ENCODE results near the gene APOLD1.
"Not testable (repeated sequence)": the region's sequence is repeated elsewhere in the genome, so short reads cannot be mapped to it uniquely, and the experiment has no call there.

Gene APOLD1

GRCh38 chr12:12784911-12785814, at the start of gene APOLD1:
Gene APOLD1, plus strand, starts transcription at chr12:12785659. Its CDS starts 33 bp downstream, at chr12:12785692.
- DNase-seq (ENCODE audit: low read depth, low spot score), result no peak

- peak; percentile 83 for DNase-seq (ENCODE audit: low read depth, low spot score)
Measured at GRCh38 chr12:12736759-12737676, 48.4 kb upstream of the APOLD1 start.

- not testable (repeated sequence) for DNase-seq (ENCODE audit: low read depth, low spot score)
Measured at GRCh38 chr12:12738152-12738551, 47.3 kb upstream of the APOLD1 start.

DNA sequence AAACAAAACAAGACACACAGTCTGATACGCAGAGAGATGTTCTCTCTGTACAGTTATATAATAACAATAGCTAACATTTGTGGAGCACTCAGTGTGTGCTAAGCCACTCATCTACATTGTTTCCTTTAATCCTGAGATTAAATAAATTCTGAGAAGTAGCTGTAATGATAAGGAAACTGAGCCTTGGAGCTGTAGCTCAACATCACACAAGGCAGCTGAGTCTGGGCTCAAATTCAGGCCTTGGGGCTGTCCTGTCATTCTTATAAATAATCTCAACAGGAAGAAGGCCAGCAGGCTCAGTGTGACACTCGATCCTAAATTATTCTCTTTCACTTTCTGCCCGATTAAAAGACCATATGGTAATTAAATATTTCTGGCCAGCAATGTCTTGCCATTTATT, 43.8 kb upstream of the APOLD1 start:
- no peak for DNase-seq (ENCODE audit: low read depth, low spot score)

DNA sequence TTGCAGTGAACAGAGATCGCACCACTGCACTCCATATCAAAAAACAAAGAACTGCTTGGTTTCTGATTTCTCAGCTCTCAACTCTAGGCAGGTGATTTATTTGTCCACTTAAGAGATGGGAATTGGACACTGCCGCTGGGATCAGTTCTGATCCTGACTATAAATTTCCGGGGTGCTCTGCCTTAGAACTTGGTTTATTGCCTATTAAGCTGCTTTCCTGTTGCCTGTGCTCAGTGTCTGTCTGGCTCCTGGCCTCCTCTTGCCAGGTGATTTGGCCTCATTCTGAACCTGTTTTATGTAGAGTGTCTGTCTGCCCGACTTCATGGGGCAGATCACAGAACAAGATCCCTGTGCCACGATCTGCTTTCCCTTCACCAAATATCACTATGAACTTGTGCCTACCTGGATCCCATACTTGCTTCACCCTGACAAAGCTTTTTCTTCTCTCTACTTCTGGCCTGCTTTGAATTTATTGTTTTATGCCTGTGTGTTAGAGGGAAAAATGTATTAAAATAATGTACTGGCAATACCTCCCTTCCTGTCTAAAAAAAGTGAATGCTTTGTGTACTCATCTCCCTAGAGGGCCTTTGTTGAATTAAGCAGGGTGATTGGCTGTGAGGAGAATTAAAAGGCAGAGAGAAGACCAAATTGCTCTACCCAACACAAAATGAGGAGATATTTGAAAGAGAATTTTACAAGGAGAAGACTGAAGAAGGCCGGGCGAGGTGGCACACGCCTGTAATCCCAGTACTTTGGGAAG, 40.7 kb upstream of the APOLD1 start:
- no peak for DNase-seq (ENCODE audit: low read depth, low spot score)

DNA sequence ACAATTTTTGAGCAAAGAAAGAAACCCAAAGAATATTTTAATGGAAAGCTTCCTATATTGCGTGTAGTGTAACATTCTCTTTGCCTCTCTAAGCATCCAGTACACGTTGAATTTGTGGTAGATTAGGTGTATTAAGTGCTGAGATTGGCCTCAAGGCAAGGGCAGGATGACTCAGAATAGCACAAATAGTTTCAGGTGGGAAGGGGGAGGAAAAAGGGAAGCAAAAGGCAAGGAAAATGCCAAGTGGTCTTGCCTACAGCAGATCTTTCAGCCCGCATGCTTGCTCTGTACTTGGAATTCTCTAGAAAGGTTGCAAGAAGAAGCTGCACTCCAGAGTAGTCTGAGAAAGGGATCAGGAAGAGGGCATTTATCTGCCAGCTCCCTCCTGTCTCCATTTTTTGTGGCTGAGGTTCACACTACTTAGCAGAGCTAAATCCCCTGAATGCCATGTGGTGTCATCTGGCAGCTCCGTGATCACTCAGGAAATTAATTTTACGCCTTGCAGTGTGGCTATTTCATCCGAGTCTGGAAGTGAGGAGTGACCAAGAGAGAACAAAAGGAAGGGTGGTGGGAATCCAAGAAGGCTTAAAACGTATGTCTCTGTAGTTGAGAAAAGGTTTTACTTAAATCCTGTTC, 39.8 kb upstream of the APOLD1 start:
- DNase-seq (ENCODE audit: low read depth, low spot score), result peak; percentile 64

- DNase-seq (ENCODE audit: low read depth, low spot score), result no peak
Measured at GRCh38 chr12:12747278-12747677, 38.2 kb upstream of the APOLD1 start.

DNA sequence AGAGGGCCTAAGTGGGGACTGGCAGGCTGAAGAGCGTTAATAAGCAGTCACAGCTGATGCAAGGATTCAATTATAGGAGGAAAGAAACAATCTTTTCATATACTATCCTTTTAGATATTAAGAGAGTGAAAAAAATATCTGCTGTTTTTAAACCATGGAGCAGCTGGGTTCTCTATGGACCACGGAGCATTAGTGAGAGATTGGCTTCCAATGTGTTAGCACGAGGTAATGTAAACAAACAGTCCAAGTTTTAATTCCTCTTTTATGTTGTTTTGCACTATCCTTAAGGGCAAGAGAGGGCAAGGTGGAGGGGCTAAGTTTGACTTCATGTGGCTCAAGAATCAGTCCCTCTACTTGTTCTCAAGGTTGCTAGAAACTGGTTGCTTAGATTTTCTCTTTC, 37.4 kb upstream of the APOLD1 start:
- DNase-seq (ENCODE audit: low read depth, low spot score), result no peak

DNA sequence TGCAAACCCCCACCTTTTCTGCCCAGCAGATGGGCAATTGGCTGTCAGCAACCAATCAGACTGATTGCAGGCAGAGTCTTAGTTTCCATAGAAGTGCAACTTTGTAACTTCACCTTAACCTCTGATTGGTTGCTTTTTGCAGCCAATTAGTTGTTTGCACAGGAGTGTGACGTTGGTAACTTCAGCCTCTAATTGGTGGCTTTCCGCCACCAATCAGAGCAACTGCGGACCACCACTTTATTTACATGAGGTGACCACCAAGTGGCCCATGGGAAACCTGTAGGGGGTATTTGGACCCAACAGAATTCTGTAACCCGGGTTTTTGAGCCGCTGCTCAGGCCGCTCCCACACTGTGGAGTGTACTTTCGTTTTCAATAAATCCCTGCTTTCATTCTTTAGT, 36.0 kb upstream of the APOLD1 start:
- DNase-seq (ENCODE audit: low read depth, low spot score), result peak; percentile 34

DNA sequence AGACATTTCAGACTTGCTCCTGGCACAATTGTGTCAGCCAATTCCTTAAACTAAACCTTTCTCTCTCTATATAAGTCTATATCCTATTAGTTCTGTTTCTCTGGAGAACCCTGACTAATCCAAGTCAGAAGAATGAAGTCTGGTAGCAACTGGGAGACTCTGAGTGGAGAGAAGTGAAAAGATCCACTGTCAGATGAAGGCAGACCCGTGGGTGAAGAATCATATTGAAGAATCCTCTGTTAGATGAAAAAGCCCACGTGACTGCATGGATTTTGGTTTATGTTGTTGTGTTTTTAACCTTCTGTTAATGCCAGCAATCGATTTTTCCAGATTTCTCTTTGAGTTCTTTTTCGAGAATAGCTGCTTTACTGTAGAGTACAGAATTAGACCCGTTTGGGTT, 29.5 kb upstream of the APOLD1 start:
- DNase-seq (ENCODE audit: low read depth, low spot score), result no peak

- DNase-seq (ENCODE audit: low read depth, low spot score), result no peak
Measured at GRCh38 chr12:12757121-12757520, 28.3 kb upstream of the APOLD1 start.

DNA sequence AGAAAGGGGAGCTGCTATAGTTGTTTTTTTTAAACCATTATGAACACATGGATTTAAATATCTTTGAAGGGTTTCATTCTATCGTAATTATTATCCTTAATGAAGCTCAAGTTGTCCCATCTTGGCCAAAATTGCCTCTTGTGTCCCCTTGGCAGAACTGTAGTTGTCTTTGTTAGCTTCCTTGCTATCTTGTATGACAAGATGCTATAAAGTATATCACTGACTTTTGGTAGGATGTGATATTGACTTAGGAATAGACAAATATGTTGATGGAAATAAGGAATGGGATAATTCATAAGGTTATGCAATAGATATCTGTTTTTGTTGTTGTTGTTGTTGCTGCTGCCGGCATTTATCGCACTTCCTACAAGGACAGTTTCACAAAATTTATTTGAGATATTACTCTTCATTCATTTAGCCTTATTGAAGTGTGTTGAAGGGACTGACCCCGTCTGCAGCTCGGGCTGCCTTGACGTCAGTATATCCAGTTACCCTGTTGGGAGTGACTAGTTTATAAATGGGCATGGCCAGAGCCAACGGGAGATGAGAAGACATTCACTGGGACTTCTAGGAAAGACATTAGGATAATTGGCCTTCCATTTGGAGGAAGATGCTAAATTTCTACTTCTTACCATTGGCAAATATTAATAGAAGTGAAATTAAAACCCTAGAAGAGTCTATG, 26.1 kb upstream of the APOLD1 start:
- DNase-seq (ENCODE audit: low read depth, low spot score), result no peak

GRCh38 chr12:12764824-12765223, 20.6 kb upstream of the APOLD1 start:
- no peak for DNase-seq (ENCODE audit: low read depth, low spot score)

- DNase-seq (ENCODE audit: low read depth, low spot score), result no peak
Measured at GRCh38 chr12:12770262-12770661, 15.2 kb upstream of the APOLD1 start.

DNA sequence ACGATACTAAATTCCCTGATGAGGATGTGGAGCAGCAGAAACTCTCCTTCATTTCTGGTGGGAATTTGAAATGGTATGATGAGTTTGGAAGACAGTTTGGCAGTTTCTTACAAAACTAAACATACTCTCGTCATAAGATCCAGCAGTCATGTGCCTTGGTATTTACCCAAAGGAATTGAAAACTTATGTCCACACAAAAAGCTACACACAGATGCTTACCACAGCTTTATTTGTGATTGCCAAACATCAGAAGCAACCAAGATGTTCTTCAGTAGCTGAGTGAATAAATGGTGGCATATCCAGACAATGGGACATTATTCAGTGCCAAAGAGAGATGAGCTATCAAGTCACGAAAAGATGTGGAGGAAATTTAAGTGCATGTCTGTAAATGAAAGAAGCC, 10.7 kb upstream of the APOLD1 start:
- DNase-seq (ENCODE audit: low read depth, low spot score), result no peak

- DNase-seq (ENCODE audit: low read depth, low spot score), result no peak
Measured at GRCh38 chr12:12776261-12776660, 9.2 kb upstream of the APOLD1 start.

DNA sequence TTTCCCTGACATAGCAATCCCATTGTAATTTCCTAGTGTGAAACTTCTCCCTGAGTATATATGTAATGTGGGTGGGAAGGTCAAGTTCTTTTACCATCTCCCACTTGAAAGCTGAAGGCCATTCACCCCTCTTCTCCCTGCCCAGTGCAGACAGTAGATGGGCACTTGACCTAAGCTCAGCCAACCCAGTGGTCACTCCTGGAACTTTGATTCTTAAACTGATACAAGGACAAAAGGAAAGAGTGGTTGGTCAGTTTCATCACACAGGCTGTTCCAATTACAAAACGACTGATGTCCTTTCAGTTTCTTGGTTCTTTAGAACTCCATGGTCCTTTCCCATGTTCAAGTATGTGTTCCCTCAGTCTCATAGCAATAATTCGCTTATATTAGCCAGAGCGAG, 8.4 kb upstream of the APOLD1 start:
- no peak for DNase-seq (ENCODE audit: low read depth, low spot score)

GRCh38 chr12:12779007-12779406, 6.5 kb upstream of the APOLD1 start:
- DNase-seq (ENCODE audit: low read depth, low spot score), result no peak

DNA sequence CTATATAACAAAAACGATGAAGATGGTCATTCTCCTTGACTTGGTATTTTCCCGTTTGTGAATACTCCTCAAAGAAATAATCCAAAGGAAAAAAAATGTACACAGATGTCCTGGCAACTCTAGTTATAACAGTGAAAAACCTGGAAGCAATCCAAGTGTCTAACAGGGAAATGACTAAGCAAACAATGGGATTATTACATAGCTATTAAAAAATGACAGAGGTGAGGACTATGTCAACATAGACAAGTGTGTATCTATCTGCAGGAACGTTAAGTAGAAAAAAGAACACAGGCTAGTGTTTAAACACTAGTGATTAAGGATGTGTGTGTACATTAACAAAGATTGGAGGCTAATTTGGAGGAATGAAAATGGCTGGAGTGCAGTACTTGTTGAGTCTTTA, 5.9 kb upstream of the APOLD1 start:
- peak; percentile 52 for DNase-seq (ENCODE audit: low read depth, low spot score)

- DNase-seq (ENCODE audit: low read depth, low spot score), result no peak
Measured at GRCh38 chr12:12784116-12784515, 1.3 kb upstream of the APOLD1 start.

- DNase-seq (ENCODE audit: low read depth, low spot score), result no peak
Measured at GRCh38 chr12:12786351-12786705, 869 bp downstream of the APOLD1 start.
